HG03575 (cell line): ENCODE measurements around the gene AKAP8L.
"Not testable (repeated sequence)": the region's sequence is repeated elsewhere in the genome, so short reads cannot be mapped to it uniquely, and the experiment has no call there.

Source experiments
- ATAC-seq: cut with Tn5 transposase; IDR thresholded peaks from one replicate; pipeline ENCODE4 v1.9.1; 2021; ENCODE audit not compliant: unreplicated experiment, insufficient number of reproducible peaks, low FRiP score; ENCODE audit errors: extremely low read depth

AKAP8L gene

DNA sequence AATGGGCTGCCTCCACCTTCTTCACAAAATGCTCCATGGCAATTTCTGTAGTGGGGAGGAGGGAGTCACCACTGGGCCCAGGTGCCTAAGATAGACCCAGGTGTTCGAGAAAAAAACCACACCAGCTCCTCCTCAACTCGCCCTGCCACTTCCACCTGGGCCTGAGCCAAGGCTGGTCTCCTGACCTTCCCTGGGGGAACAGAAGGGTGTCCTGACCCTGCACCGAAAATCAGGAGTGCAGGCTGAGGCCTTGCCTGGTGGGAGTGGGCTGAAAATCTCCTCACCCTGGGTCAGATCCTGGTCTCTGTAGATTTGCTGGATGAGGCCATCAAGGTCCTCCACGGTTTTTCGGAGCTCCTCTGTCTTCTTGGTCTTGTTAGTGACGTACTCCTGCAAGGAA, 21.6 kb downstream of the AKAP8L start:
- ATAC-seq: no peak

DNA sequence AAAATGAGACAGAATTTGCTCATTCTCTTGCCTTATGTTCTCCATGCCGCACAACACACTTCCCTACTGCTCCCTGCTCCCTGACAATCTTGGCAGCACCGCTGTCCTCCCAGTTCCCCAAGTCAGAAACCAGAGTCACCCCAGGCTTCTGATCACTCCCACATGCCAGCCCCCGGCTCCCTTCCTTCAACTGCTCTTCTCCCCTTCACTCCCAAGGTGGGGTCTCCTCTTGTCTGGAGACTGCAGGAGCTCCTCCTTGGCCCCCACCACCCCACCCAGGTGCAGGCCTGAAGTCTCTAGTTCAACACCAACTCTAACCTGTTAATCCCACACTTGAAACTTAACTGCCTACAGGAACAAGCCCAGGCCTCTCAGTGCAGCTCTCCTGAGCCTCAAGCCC, 22.4 kb downstream of the AKAP8L start:
- no peak for ATAC-seq

GRCh38 chr19:15395251-15395650, 23.5 kb downstream of the AKAP8L start:
- not testable (repeated sequence) for ATAC-seq

DNA sequence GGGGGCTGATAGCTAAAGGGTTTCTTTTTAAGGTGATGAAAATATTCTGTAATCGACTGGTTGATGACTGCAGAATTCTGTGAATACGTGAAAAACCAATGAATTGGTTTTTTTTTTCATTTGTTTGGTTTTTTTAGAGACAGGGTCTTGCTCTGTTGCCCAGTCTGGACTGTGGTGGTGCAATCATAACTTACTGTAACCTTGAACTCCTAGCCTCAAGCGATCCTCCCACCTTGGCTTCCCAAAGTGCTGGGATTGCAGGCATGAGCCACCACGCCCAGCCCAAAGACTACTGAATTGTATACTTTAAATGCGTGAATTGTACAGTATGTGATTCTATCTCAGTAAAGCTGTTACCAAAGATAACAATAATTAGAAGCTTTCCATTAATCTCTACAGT, 24.4 kb downstream of the AKAP8L start:
- no peak for ATAC-seq

DNA sequence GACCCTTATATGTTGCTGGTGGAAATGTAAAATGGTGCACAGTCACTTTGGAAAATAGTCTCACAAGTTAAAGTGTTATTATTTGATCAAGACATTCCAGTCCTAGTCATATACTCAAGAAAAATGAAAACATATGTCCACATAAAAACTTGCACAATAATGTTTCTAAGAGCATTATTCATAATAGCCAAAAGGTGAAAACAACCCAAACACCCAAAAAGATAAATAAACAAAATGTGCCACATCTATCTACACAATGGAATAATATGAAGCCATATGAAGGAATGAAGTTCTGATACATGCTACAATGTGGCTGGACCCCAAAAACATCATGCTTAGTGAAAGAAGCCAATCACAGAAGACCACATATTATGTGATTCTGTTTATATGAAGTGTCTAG, 24.8 kb downstream of the AKAP8L start:
- ATAC-seq: no peak

- no peak for ATAC-seq
These were observed 28.0 kb downstream of the AKAP8L start for GRCh38 chr19:15390814-15391213.

DNA sequence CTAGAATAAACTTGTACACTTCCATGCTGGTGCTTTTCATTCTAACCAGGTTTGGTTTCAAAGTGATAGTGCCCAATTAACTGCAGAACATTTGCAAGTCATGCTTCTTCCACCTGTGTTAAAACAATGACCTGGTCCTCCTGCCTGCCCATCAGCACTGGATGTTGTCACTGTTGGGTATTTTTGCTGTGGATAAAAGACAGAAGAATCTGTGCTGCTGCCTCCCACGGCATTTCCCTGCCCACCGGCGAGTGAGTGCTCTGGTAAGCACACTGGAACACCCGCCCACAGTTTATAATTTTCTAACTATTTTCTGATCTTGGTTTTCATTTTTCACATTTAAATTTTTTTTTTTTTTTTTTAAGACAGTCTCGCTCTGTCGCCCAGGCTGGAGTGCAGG, 36.9 kb downstream of the AKAP8L start:
- ATAC-seq: no peak

DNA sequence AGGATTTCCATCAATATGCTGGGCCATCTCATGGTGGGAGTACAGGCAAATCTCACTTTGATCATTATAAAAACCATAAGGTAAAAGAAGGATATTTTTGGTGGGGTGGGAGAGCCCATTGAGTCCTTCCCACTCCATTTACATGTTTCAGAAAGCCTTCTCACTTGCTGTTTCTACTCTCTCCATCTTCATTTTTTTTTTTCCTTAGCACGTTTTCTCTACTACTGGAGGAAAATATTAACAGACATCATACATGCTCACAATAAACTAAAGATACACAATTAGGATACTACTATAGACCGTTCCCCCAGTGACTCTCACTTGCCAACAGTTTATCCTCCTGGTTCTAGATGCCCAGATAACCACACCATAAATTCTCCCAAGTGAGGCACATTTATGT, 37.4 kb downstream of the AKAP8L start:
- ATAC-seq: no peak

- ATAC-seq: peak; percentile 21
These were observed 38.7 kb downstream of the AKAP8L start for GRCh38 chr19:15379999-15380647.

- peak; percentile 37 for ATAC-seq
These were observed 39.4 kb downstream of the AKAP8L start, which contains the start of gene AKAP8 for GRCh38 chr19:15379083-15379998. TSS of gene AKAP8 (minus strand) at chr19:15379787. CDS start at chr19:15379731, 56 bp downstream.

GRCh38 chr19:15378534-15379082, 40.2 kb downstream of the AKAP8L start:
- ATAC-seq: no peak

DNA sequence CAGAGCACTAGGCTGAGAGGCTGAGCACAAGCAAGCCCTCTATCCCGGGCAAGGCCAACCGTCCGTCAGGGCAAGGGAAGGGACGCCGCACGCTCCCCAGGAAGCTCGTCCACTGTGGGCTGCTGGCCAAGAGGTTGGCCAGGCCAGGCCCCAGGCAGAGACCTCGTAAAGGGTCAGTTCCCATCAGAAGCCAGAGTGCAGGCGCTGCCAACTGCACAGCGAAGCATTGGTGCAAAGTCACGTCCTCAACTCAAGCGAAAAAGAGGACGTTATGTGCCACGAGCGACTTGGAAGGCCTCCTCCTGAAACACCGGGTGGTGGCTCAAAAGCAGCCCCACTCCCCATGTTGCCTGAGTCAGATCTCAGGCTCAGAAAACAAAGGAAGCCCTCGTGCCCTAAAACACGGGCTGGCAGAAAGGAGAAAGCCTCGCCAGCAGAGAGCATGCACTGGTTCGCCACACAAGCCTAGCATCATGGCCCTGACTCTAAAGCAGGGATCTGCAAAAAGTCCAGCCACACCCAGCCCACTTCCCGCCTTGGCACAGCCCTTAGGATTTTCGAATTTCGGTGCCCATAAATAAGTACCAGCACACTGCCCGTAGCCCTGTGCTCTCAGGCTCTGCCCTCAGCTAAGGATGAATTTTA, 43.9 kb downstream of the AKAP8L start:
- ATAC-seq: no peak

GRCh38 chr19:15374105-15374651, 44.6 kb downstream of the AKAP8L start:
- no peak for ATAC-seq

GRCh38 chr19:15373644-15374043, 45.1 kb downstream of the AKAP8L start:
- ATAC-seq: no peak

GRCh38 chr19:15372891-15373301, 45.9 kb downstream of the AKAP8L start:
- no peak for ATAC-seq

DNA sequence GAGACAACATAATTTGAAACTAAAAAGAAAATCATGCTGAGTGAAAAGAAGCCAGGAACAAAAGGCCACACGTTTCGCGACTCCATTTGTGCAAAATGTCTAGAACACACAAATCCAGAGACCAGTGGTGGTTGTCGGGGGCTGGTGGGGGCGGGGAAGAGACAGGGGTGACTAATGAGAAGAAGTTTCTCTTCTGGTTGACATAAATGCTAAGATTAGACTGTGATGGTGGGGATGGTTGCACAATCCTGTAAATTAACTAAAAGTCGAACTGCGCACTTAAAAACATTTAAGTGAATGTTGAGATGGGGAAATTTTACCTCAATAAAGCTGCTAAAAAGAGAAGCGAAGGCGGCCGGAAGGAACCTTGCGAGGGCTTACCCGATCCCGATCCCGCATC, 46.3 kb downstream of the AKAP8L start:
- no peak for ATAC-seq

- no peak for ATAC-seq
These were observed 46.9 kb downstream of the AKAP8L start for GRCh38 chr19:15371786-15372380.

GRCh38 chr19:15371119-15371518, 47.7 kb downstream of the AKAP8L start:
- no peak for ATAC-seq

DNA sequence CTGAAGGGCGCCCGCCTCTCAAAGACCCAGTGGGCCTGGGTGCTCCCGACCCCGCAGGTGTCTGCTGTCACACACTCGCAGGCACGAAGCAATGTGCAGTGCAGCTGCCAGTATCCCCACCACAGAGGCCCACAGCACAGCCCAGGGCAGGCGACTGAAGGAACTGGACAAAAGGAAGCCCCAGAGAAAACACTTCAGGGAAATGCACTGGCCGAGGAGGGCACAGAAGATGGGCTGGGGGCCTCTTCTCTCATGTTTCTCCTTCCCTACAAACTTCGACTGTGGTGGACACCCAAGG, 49.2 kb downstream of the AKAP8L start:
- no peak for ATAC-seq
